SH-SY5Y (cell line): ENCODE measurements around the gene RUFY2.

Experiments used
- GATA2 ChIP-seq: IDR thresholded peaks from 2 replicates; pipeline ENCODE4 v1.6.1; 2011; ENCODE audit warnings: mild to moderate bottlenecking, low read depth, low read length
- GATA3 ChIP-seq: IDR thresholded peaks from 2 replicates; pipeline ENCODE4 v1.6.1; 2011; ENCODE audit warnings: low read depth, mild to moderate bottlenecking, low read length, moderate library complexity

GRCh38 chr10:68327889-68328786 is 78.9 kb downstream of the RUFY2 start:
- no peak for TF ChIP-seq GATA3
- TF ChIP-seq GATA2, result no peak
